GM12801 (cell line): ENCODE measurements around the gene CDK2AP2.

Experiments
- TF ChIP-seq, protein P1 (sequence below): IDR thresholded peaks from one replicate; pipeline ENCODE4 v1.5.1; 2011; ENCODE audit warnings: control low read depth; ENCODE audit not compliant: insufficient read length; ENCODE audit errors: extremely low read depth

The CDK2AP2 gene

DNA sequence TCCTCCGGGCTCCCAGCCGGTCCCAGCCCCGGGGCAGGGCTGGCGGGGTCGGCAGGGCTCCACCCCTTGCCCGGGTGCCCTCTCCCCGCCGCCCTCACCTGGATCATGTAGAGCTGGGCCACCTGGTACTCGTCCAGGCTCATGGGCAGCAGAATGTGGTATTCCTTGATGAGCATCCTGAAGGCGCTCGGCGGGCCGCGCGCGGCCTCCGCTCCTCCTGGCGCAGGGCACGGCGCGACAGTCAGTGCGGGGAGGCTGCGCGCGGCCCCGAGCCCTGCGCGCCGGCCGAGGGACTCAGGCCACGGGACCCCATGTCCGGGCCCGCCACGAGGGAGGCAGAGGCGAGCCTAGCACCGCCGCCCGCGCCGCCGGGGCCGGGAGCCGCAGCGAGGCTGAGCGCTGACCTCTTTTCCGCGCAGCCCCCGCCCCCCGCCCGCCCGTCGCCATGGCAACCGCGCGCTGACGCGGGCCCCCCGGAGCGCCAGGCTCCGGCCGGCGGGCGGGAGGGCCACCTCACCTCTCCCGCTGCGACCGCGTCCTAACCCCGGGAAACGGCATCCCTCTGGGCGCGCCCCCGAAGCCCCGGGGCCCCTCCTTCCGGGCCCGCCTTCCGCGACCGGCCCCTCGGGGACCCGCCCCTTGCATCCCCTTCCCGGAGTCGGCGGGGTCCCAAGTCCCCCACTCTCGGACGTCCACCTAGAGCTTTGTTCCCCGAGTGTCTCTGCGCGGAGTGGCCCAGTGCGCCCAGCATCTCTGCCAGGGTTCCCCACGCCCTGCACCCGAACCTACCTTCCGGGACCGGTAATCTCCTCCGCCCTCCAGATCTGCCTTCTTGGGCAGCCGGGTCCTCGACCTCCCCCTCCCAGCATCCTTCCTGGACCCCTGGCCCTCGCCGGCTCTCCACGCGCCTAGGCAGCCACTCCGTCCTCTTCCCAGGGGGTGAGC lies 3.7 kb downstream of the CDK2AP2 start:
- TF ChIP-seq, protein P1, sequence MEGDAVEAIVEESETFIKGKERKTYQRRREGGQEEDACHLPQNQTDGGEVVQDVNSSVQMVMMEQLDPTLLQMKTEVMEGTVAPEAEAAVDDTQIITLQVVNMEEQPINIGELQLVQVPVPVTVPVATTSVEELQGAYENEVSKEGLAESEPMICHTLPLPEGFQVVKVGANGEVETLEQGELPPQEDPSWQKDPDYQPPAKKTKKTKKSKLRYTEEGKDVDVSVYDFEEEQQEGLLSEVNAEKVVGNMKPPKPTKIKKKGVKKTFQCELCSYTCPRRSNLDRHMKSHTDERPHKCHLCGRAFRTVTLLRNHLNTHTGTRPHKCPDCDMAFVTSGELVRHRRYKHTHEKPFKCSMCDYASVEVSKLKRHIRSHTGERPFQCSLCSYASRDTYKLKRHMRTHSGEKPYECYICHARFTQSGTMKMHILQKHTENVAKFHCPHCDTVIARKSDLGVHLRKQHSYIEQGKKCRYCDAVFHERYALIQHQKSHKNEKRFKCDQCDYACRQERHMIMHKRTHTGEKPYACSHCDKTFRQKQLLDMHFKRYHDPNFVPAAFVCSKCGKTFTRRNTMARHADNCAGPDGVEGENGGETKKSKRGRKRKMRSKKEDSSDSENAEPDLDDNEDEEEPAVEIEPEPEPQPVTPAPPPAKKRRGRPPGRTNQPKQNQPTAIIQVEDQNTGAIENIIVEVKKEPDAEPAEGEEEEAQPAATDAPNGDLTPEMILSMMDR, result no peak

DNA sequence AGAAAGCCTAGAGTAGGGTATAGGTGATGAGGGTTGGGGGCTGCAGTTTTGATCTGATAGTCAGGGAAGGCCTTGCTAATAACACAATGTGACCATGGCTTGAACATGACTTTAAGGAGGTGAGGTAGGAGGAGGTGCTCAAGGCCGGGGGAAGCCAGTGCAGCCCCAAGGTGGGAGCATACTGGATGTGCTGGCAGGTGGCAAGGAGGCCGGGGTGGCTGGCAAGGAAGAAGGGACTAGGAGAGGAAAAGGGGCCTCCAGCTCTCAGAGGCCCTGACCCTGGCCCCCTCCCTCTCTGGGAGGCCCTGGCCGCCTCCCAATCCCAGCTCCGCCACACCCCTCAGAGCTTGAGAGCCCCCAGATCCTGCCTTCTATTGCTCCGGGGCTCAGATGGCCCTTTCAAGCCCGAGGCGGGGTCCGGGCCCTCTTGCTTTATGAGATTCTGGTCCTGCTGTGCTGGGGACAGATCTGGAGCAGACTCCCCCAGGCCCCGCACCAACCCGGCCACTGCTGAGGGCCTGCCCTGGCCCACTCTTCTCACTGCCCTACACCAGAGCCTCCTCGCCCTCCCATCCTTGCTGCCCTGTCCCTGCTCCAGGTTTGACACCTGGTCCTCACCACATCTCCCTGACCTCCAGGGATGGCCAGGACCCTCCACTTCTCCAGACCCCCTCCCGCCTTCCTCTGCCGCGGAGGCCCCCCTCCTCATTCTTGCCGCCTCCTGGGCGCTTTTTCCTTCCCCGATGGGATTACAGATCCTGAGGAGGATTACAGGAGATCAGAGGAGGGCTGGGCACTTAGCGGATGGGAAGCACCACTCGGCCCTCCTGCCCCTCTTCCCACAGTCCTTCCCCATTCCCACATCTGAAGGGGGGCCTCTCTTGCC lies 4.6 kb downstream of the CDK2AP2 start:
- TF ChIP-seq, protein P1, result no peak

DNA sequence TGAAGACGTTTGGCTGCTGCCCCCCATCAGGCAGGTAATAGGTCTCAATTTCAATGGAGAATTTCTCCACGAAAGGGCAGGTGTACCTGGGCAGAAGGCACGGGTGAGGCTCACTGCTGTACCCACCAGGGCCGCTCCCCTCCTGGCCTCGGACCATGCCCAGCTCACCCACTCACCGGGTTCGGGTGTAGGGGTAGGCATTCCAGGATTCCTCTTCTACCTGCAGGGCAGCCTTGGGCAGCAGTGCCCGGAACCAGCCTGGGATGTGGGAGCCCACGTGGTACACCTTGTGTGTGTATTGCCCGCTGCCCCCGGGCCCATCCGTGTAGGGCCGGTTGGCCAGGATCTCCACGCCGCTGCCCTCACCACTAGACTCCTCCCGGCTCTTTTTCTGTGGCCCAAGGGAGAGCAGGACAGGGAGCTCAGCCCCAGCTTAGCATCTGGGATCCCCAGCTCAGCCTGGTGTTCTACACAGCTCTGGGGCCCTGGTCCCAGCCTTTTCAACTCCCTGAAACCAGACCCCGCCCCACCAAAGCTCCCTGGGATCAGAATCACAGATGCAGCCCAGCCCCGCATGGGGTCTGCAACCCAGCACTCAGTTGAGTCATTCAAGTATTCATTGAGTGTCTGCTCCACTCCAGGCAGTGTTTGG lies 5.5 kb downstream of the CDK2AP2 start:
- TF ChIP-seq, protein P1, result no peak

DNA sequence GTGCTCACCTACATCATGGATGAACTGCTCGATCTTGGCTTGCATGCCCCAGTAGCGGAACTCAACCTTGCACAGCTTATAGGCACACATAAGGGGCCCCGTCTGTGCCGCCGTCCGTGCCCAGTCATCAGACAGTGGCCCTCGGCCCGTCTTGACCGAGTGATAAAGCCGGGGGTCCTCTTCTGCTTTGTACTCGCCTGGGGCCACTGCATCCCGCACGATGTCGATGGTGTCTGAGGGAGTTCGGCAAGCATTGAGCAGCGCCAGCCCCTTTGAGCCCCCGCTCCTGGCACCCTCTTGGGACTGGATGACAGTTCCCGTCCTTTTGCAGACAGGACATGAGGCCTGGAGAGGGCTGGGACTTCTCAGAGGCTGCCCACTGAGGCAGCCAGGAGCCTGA lies 6.1 kb downstream of the CDK2AP2 start:
- TF ChIP-seq, protein P1, result no peak

DNA sequence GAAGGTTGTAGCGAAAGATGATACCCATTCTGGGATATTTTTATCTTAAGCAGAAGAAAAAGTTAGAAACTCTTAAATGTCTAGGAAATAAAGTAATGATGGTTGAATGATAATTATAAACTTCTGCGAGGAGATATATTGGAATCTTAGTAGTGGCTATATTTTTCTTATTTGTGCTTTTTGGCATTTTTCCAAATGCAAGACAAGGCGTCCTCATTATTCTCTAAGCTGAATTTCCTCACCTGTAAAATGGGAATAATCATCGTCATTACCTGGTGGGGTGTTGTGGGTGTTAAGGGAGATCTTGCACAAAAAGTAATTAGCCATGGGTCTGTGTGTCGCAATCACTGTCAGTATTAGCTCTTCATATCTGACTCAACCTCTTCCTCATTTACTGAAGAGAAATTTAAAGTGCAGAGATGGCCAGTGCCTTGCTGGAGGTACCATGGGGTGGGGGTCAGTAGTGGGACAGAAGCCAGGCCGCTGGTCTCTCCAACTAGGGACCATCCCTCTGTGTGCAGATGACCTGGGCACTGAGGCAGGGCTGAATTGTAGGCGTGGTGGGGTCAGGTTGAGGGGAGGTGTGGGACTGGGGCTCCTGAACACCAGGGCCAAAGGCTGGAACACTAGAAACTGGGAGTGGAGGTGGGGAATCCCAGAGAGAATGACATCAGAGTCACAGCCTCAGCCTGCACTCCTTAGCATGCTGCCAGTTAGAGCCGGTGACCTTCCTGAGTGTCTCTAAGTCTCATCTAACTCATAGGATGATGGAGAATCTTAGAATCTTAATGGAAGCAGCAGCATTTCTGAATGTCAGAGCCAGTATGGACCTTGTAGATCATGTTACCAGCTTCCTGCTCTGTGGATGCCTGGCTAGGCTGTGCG lies 6.9 kb downstream of the CDK2AP2 start:
- TF ChIP-seq, protein P1, result no peak

DNA sequence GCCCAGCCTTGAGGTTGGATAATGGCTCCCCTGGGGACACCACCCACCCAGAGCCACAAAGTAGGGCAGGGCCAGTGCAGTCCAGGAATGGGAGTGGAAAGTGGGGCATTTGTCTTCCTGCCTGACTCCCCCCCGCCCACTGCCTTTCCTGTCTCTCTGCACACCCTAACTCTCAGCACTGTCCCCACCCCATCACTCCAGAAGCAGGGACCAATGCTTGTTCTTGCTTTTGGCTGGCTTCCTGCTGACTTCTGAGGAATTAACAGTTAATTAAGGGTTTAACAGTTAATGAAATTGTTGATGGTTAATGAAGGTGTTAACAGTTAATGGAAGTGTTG lies 7.5 kb downstream of the CDK2AP2 start:
- TF ChIP-seq, protein P1, result no peak
